ENCODE results near the gene ZNRF3. TPM values are rescaled to one million over a fixed set of nuclear protein-coding genes. Genes with fewer than 3 reads are reported as not detected.

ZNRF3 gene
- total RNA-seq, 4 donors from 2014 or later: 17.2 to 22.8 (median 19.5) TPM

- peak in 1 of 2 donors; percentile 46 for DNase-seq (ENCODE audit: low spot score in 2 of 2)
These were observed 27.9 kb downstream of the ZNRF3 start for GRCh38 chr22:28911304-28911690.

GRCh38 chr22:28911777-28912669 is 28.7 kb downstream of the ZNRF3 start:
- no peak for TF ChIP-seq POLR2A (IDR thresholded peaks at IDR 0.05)
- TF ChIP-seq CTCF (IDR thresholded peaks at IDR 0.05): no peak
- no peak overlapping the region for H3K4me3 ChIP-seq (ENCODE audit: low read depth, poor library complexity, severe bottlenecking)
- intact Hi-C loops (cut with DNase I; ENCODE audit: low total_unique reads): no loop called here
- WGBS, 2 donors: 40 to 44% methylated on average over 10 of the region's 10 CpGs
- peak in 1 of 2 donors; percentile 37 for DNase-seq (ENCODE audit: low spot score in 2 of 2)

More at GRCh38 chr22:28911304-28911690, 27.9 kb downstream of the ZNRF3 start:
- TF ChIP-seq CTCF (IDR thresholded peaks at IDR 0.05) (no peak), POLR2A (IDR thresholded peaks at IDR 0.05) (no peak)
- H3K4me3 ChIP-seq (ENCODE audit: low read depth, poor library complexity, severe bottlenecking): no peak overlapping the region
- 64% methylated on average over 4 of the region's 4 CpGs for WGBS, 2 donors
- intact Hi-C loops (cut with DNase I; ENCODE audit: low total_unique reads): no loop called here

- WGBS, 2 donors: 86 to 92% methylated on average over 6 of the region's 6 CpGs
- H3K4me3 ChIP-seq (ENCODE audit: low read depth, poor library complexity, severe bottlenecking): no peak overlapping the region
- no peak for DNase-seq (ENCODE audit: low spot score in 2 of 2)
- TF ChIP-seq CTCF (IDR thresholded peaks at IDR 0.05): no peak
- no peak for TF ChIP-seq POLR2A (IDR thresholded peaks at IDR 0.05)
- intact Hi-C loops (cut with DNase I; ENCODE audit: low total_unique reads): no loop called here
These were observed 30.8 kb downstream of the ZNRF3 start for GRCh38 chr22:28914201-28914600.

- WGBS, 2 donors: 94 to 96% methylated on average over 3 of the region's 3 CpGs
- H3K4me3 ChIP-seq (ENCODE audit: low read depth, poor library complexity, severe bottlenecking): no peak overlapping the region
- intact Hi-C loops (cut with DNase I; ENCODE audit: low total_unique reads): no loop called here
- DNase-seq (ENCODE audit: low spot score in 2 of 2): no peak
- TF ChIP-seq CTCF (IDR thresholded peaks at IDR 0.05): no peak
- no peak for TF ChIP-seq POLR2A (IDR thresholded peaks at IDR 0.05)
These were observed 32.6 kb downstream of the ZNRF3 start for GRCh38 chr22:28915969-28916368.

GRCh38 chr22:28917747-28918549 is 34.6 kb downstream of the ZNRF3 start:
- 35 to 38% methylated on average over 12 of the region's 12 CpGs for WGBS, 2 donors
- DNase-seq (ENCODE audit: low spot score in 2 of 2): peak in 1 of 2 donors; percentile 76
- no peak overlapping the region for H3K4me3 ChIP-seq (ENCODE audit: low read depth, poor library complexity, severe bottlenecking)
- intact Hi-C loops (cut with DNase I; ENCODE audit: low total_unique reads): no loop called here
- TF ChIP-seq POLR2A (IDR thresholded peaks at IDR 0.05) (no peak), CTCF (IDR thresholded peaks at IDR 0.05) (no peak)
